Hepatocyte (in vitro differentiated cells): ENCODE results near the gene F2RL2. TPM values are rescaled to one million over a fixed set of nuclear protein-coding genes. Genes with fewer than 3 reads are reported as not detected.

Source experiments
- DNase-seq: peaks from one replicate; pipeline ENCODE4 v3.0.0-alpha.2; 2016; ENCODE audit warnings: low spot score
- H2AFZ ChIP-seq: fragments of 200-600 bp; sonication (generic); 2 replicates; pipeline ENCODE4 v1.6.0; 2016; ENCODE audit warnings: antibody characterized with exemption, mild to moderate bottlenecking
- H3K27ac ChIP-seq: fragments of 200-600 bp; sonication (generic); 2 replicates; pipeline ENCODE4 v1.5.1; 2016; ENCODE audit warnings: mild to moderate bottlenecking
- H3K27me3 ChIP-seq: fragments of 200-600 bp; sonication (generic); 2 replicates; pipeline ENCODE4 v1.6.1; 2016
- H3K36me3 ChIP-seq: fragments of 200-600 bp; sonication (generic); replicated peaks from 2 replicates; pipeline ENCODE4 v1.5.1; 2016; ENCODE audit warnings: low read depth; ENCODE audit not compliant: insufficient read depth
- H3K4me1 ChIP-seq: fragments of 200-600 bp; sonication (generic); 2 replicates; pipeline ENCODE4 v1.5.1; 2016; ENCODE audit warnings: mild to moderate bottlenecking, moderate library complexity; ENCODE audit not compliant: insufficient read depth
- H3K4me2 ChIP-seq: fragments of 200-600 bp; sonication (generic); 2 replicates; pipeline ENCODE4 v1.6.0; 2016
- H3K4me3 ChIP-seq: fragments of 200-600 bp; sonication (generic); 2 replicates; pipeline ENCODE4 v1.5.1; 2016; ENCODE audit warnings: mild to moderate bottlenecking
- H3K79me2 ChIP-seq: fragments of 200-600 bp; sonication (generic); 2 replicates; pipeline ENCODE4 v1.6.0; 2017; ENCODE audit warnings: mild to moderate bottlenecking
- H3K9me2 ChIP-seq: fragments of 200-600 bp; sonication (generic); replicated peaks from 2 replicates; pipeline ENCODE4 v1.6.0; 2017; ENCODE audit warnings: mild to moderate bottlenecking; ENCODE audit not compliant: insufficient read depth
- H3K9me3 ChIP-seq: fragments of 200-600 bp; sonication (generic); 2 replicates; pipeline ENCODE4 v1.5.1; 2016; ENCODE audit warnings: low read depth, mild to moderate bottlenecking
- H4K20me1 ChIP-seq: fragments of 200-600 bp; sonication (generic); 2 replicates; pipeline ENCODE4 v1.6.0; 2016; ENCODE audit warnings: mild to moderate bottlenecking; ENCODE audit not compliant: insufficient read depth, poor library complexity, severe bottlenecking
- CTCF ChIP-seq: fragments of 200-600 bp; sonication (generic); IDR thresholded peaks from 2 replicates; pipeline ENCODE4 v1.5.1; 2016; ENCODE audit warnings: antibody characterized with exemption, mild to moderate bottlenecking; ENCODE audit not compliant: poor library complexity
- EZH2 ChIP-seq: fragments of 200-600 bp; sonication (generic); IDR thresholded peaks from 2 replicates; pipeline ENCODE4 v1.6.1; 2016; ENCODE audit warnings: antibody characterized with exemption, mild to moderate bottlenecking, borderline replicate concordance
- EZH2phosphoT487 ChIP-seq: fragments of 200-600 bp; sonication (generic); IDR thresholded peaks from one replicate; pipeline ENCODE4 v1.6.1; 2018; ENCODE audit warnings: antibody characterized with exemption, mild to moderate bottlenecking, low read depth, moderate library complexity; ENCODE audit not compliant: unreplicated experiment, severe bottlenecking
- WGBS: methylation state at CpG from one replicate; pipeline ENCODE4 v1.1.6; 2016; ENCODE audit warnings: low lambda C conversion rate; ENCODE audit errors: missing lambda C conversion rate; 5-methylcytosine and 5-hydroxymethylcytosine counted together
- polyA plus RNA-seq: library from polyadenylated mRNA; unstranded; fragments of >200 nt; fragmentation: Nextera tagmentation; extraction: Ambion mirVana; gene quantifications from 2 replicates; pipeline ENCODE4 v1.2.1, GENCODE V29; 2016
- total RNA-seq: library from RNA; depleted of rRNA; stranded (reverse); fragments of >200 nt; gene quantifications from 2 replicates; pipeline ENCODE4 v1.2.3, GENCODE V29; 2014

Gene F2RL2
- total and polyA plus RNA-seq, 2 experiments from 2014 or later, result 1.5 to 2.3 TPM

GRCh38 chr5:76617229-76617628 is 6.0 kb downstream of the F2RL2 start:
- H3K27ac ChIP-seq, result no peak overlapping the region
- no peaks in the 10 kb centered on the region for H3K36me3 ChIP-seq
- H3K9me2 ChIP-seq, result no peaks in the 10 kb centered on the region
- 86% methylated on average over 4 of the region's 4 CpGs for WGBS
- no peaks in the 10 kb centered on the region for H3K27me3 ChIP-seq
- H2AFZ ChIP-seq, result no peak overlapping the region
- no peaks in the 10 kb centered on the region for H4K20me1 ChIP-seq
- H3K4me2 ChIP-seq, result no peak overlapping the region
- TF ChIP-seq EZH2phosphoT487 (no peak), EZH2 (no peak), CTCF (no peak)
- H3K4me3 ChIP-seq, result no peak overlapping the region
- no peaks in the 10 kb centered on the region for H3K4me1 ChIP-seq
- no peaks in the 10 kb centered on the region for H3K9me3 ChIP-seq
- no peaks in the 10 kb centered on the region for H3K79me2 ChIP-seq
- DNase-seq, result no peak

GRCh38 chr5:76616206-76616605 is 7.0 kb downstream of the F2RL2 start:
- no peak overlapping the region for H3K4me2 ChIP-seq
- H3K27ac ChIP-seq, result no peak overlapping the region
- no peak for TF ChIP-seq EZH2
- no peak for TF ChIP-seq EZH2phosphoT487
- no peak for TF ChIP-seq CTCF
- H2AFZ ChIP-seq, result no peak overlapping the region
- no peaks in the 10 kb centered on the region for H3K36me3 ChIP-seq
- H3K9me3 ChIP-seq, result no peaks in the 10 kb centered on the region
- no peak overlapping the region for H3K4me3 ChIP-seq
- no peaks in the 10 kb centered on the region for H3K9me2 ChIP-seq
- H3K4me1 ChIP-seq, result no peaks in the 10 kb centered on the region
- no peaks in the 10 kb centered on the region for H3K27me3 ChIP-seq
- H4K20me1 ChIP-seq, result no peaks in the 10 kb centered on the region
- 87% methylated on average over 2 of the region's 2 CpGs for WGBS
- no peaks in the 10 kb centered on the region for H3K79me2 ChIP-seq
- no peak for DNase-seq

GRCh38 chr5:76615759-76616158 is 7.4 kb downstream of the F2RL2 start:
- Histone ChIP-seq H3K36me3 (no peaks in the 10 kb centered on the region), H2AFZ (no peak overlapping the region), H4K20me1 (no peaks in the 10 kb centered on the region), H3K4me1 (no peaks in the 10 kb centered on the region), H3K79me2 (no peaks in the 10 kb centered on the region), H3K9me3 (no peaks in the 10 kb centered on the region), H3K4me3 (no peak overlapping the region), H3K27ac (no peak overlapping the region), H3K9me2 (no peaks in the 10 kb centered on the region), H3K4me2 (no peak overlapping the region), H3K27me3 (no peaks in the 10 kb centered on the region)
- TF ChIP-seq EZH2phosphoT487 (no peak), EZH2 (no peak), CTCF (no peak)
- no peak for DNase-seq
- WGBS, result 85% methylated on average over 2 of the region's 2 CpGs

- Histone ChIP-seq H3K4me2 (no peak overlapping the region), H3K4me1 (peaks cover 7% of the 10 kb centered on the region), H3K9me3 (no peaks in the 10 kb centered on the region), H4K20me1 (no peaks in the 10 kb centered on the region), H3K79me2 (no peaks in the 10 kb centered on the region), H3K36me3 (no peaks in the 10 kb centered on the region), H3K4me3 (no peak overlapping the region), H3K27me3 (no peaks in the 10 kb centered on the region), H3K9me2 (no peaks in the 10 kb centered on the region), H2AFZ (no peak overlapping the region), H3K27ac (no peak overlapping the region)
- 75% methylated on average over 5 of the region's 5 CpGs for WGBS
- TF ChIP-seq CTCF (no peak), EZH2 (no peak), EZH2phosphoT487 (no peak)
- no peak for DNase-seq
Measured at GRCh38 chr5:76612942-76613341, 10.3 kb downstream of the F2RL2 start.
